MCF 10A (cell line): Measurements from ENCODE around the gene GAS2L1. TPM values are rescaled to one million over a fixed set of nuclear protein-coding genes. Genes with fewer than 3 reads are reported as not detected.

Experiments
- BruUV-seq: library from RNA; stranded (reverse); fragments of 400-500 nt; replicated peaks from 2 replicates; lab custom pipeline; 2021; lab: Mats Ljungman, UMichigan
- CTCF ChIA-PET: fragments of 300-600 bp; sonication (Branson Sonifier 250); formaldehyde crosslinking; extraction: SDS; loops from one replicate; lab custom pipeline; 2021; ENCODE audit warnings: antibody characterized with exemption, inconsistent platforms; lab: Yijun Ruan, JAX
- POLR2A ChIA-PET: fragments of 300-600, 350-650 bp; sonication (Branson Sonifier 250); formaldehyde crosslinking; extraction: SDS; loops from one replicate; lab custom pipeline; 2020; ENCODE audit warnings: antibody characterized with exemption, inconsistent platforms; lab: Yijun Ruan, JAX
- DNase-seq: peaks from one replicate; pipeline ENCODE4 v3.0.0-alpha.2; 2018; ENCODE audit not compliant: unreplicated experiment
- H3K27ac Mint-ChIP-seq: one replicate; pipeline ENCODE4 v1.8.0; 2022; ENCODE audit warnings: mild to moderate bottlenecking, low read depth, mixed read lengths; ENCODE audit not compliant: unreplicated experiment
- H3K27me3 Mint-ChIP-seq: one replicate; pipeline ENCODE4 v1.8.0; 2022; ENCODE audit warnings: mixed read lengths; ENCODE audit not compliant: insufficient read depth, unreplicated experiment
- H3K36me3 Mint-ChIP-seq: one replicate; pipeline ENCODE4 v1.8.0; 2022; ENCODE audit warnings: mild to moderate bottlenecking, moderate library complexity, mixed read lengths; ENCODE audit not compliant: insufficient read depth, unreplicated experiment
- H3K4me1 Mint-ChIP-seq: one replicate; pipeline ENCODE4 v1.8.0; 2022; ENCODE audit warnings: mixed read lengths; ENCODE audit not compliant: insufficient read depth, unreplicated experiment
- H3K4me3 Mint-ChIP-seq: one replicate; pipeline ENCODE4 v1.8.0; 2022; ENCODE audit warnings: mild to moderate bottlenecking, moderate library complexity, mixed read lengths; ENCODE audit not compliant: unreplicated experiment
- H3K9me3 Mint-ChIP-seq: one replicate; pipeline ENCODE4 v1.8.0; 2022; ENCODE audit warnings: mixed read lengths; ENCODE audit not compliant: unreplicated experiment
- intact Hi-C: fragments of 100-400 bp; cut with micrococcal nuclease; formaldehyde crosslinking; loops from 2 replicates; pipeline ENCODE4 v1.14.1; 2022
- total RNA-seq: library from RNA; stranded (reverse); gene quantifications from 2 replicates; pipeline ENCODE4 v1.2.3, GENCODE V29; 2022
- TF ChIP-seq, protein P1 (sequence below): fragments of 200-600 bp; IDR thresholded peaks from one replicate; pipeline ENCODE4 v1.8.0; 2022; ENCODE audit warnings: antibody characterized with exemption, mild to moderate bottlenecking; ENCODE audit not compliant: unreplicated experiment

The GAS2L1 gene
- total RNA-seq, 1 experiment from 2014 or later: 17.2 TPM

DNA sequence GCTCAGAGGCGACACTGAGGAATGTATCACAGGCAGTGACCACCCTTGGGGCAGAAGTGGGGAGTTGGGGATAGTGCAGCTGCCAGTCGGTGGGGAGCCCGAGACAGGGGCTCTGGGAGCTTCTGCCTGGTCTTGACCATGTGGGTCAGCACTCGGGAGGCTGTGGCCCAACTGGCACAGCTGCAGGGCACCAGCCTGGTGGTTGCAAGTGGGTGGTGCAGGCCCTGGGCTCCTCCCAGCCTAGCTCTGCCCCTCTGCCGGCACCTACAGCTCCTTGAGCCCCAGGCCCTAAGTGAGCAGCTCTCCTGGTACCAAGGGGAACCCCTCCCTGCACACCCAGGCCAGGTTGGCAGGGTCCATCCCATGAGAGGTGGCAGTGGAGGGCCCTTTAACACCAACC is 21.6 kb downstream of the GAS2L1 start:
- peaks cover 5% of the 10 kb centered on the region for H3K4me1 Mint-ChIP-seq
- DNase-seq: no peak
- H3K36me3 Mint-ChIP-seq: peaks cover 42% of the 10 kb centered on the region
- TF ChIP-seq, protein P1, sequence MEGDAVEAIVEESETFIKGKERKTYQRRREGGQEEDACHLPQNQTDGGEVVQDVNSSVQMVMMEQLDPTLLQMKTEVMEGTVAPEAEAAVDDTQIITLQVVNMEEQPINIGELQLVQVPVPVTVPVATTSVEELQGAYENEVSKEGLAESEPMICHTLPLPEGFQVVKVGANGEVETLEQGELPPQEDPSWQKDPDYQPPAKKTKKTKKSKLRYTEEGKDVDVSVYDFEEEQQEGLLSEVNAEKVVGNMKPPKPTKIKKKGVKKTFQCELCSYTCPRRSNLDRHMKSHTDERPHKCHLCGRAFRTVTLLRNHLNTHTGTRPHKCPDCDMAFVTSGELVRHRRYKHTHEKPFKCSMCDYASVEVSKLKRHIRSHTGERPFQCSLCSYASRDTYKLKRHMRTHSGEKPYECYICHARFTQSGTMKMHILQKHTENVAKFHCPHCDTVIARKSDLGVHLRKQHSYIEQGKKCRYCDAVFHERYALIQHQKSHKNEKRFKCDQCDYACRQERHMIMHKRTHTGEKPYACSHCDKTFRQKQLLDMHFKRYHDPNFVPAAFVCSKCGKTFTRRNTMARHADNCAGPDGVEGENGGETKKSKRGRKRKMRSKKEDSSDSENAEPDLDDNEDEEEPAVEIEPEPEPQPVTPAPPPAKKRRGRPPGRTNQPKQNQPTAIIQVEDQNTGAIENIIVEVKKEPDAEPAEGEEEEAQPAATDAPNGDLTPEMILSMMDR: no peak
- ChIA-PET CTCF (no interaction called here), POLR2A (interaction anchor here (2.6 kb wide), 1 partner anchor 20 kb away, joined by 11 read pairs; the partner anchor contains the start of gene GAS2L1)
- BruUV-seq: TSS peak; percentile 43
- H3K27ac Mint-ChIP-seq: no peak overlapping the region
- no peaks in the 10 kb centered on the region for H3K9me3 Mint-ChIP-seq
- intact Hi-C loops: no loop called here
- H3K27me3 Mint-ChIP-seq: no peaks in the 10 kb centered on the region
- no peak overlapping the region for H3K4me3 Mint-ChIP-seq

DNA sequence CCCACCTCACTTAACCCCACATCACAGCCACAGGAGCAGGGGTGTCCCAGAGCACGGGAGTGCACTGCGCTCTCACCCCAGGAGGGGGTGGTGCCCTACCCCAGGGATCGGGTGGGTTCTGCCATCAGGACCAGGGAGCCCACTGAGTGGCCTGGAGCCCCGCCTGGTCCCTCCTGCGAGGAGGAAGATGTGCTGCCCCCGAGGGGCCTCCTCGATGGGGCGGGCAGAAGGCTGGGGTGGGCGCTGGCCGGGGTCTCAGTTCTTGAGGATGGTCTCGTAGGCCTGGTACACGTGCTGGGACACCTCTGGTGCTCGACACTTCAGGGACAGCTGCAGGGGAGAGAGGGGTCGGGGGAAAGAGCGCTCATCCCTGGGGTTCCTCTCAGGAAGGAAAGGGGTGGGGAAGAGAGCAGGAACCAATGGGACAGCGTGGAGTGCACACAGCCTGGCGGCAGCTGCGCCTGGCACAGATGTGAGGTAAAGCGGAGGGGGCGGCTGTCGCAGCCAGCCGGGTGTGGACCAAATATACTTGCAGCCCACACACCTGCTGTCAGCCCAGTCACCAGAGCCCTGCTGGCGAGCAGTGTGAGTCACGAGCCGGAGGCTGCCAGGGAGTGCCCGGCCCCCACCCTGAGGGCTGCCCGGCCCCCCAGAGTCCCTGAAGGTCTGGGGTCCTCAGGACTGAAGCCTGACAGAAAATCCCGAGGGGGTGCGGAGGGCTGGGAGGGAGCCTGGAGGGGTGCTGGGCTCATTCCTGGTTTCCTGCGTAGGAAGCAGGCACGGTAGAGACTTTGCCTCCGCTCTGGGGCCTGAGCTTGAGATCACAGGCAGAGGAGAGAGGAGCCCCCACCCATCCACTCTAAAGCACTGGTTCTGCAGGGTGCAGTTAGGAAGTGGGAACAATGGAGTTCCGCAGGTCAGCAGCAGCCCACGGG is 22.4 kb downstream of the GAS2L1 start:
- Mint-ChIP-seq H3K27ac (no peak overlapping the region), H3K27me3 (no peaks in the 10 kb centered on the region), H3K4me1 (peaks cover 5% of the 10 kb centered on the region), H3K36me3 (peaks cover 42% of the 10 kb centered on the region), H3K4me3 (no peak overlapping the region), H3K9me3 (no peaks in the 10 kb centered on the region)
- no peak for DNase-seq
- ChIA-PET POLR2A (interaction anchor here (2.6 kb wide), 1 partner anchor 21 kb away, joined by 11 read pairs; the partner anchor contains the start of gene GAS2L1), CTCF (no interaction called here)
- intact Hi-C loops: no loop called here
- no TSS peak for BruUV-seq
- TF ChIP-seq, protein P1: no peak

DNA sequence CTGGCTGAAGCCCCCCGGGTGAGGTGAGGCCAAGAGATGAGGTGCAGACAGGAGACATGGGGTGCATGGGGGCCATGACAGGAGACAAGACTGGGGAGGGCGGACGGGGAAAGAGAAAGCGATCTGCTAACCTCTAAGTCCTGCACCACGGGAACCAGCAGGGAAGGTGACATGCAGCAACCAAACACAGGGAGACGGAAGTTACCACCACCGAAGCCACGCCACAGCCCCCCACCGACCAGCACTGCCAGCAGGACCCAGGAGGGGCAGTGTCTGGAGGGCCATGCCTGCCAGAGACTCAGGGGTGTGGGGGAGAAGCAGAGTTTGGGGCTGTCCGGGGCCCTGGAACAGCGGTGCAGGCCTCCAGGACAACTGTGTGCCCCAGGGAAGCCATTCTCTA is 23.1 kb downstream of the GAS2L1 start:
- Mint-ChIP-seq H3K36me3 (peaks cover 42% of the 10 kb centered on the region), H3K27me3 (no peaks in the 10 kb centered on the region), H3K4me3 (no peak overlapping the region), H3K4me1 (peaks cover 5% of the 10 kb centered on the region), H3K9me3 (no peaks in the 10 kb centered on the region), H3K27ac (no peak overlapping the region)
- TF ChIP-seq, protein P1: no peak
- BruUV-seq: no TSS peak
- intact Hi-C loops: no loop called here
- ChIA-PET CTCF (no interaction called here), POLR2A (interaction anchor here (0.7 to 1.2 kb wide), 2 partner anchors 19 to 23 kb away, joined by 3 to 4 read pairs; partner anchors contain the start of gene GAS2L1)
- no peak for DNase-seq

DNA sequence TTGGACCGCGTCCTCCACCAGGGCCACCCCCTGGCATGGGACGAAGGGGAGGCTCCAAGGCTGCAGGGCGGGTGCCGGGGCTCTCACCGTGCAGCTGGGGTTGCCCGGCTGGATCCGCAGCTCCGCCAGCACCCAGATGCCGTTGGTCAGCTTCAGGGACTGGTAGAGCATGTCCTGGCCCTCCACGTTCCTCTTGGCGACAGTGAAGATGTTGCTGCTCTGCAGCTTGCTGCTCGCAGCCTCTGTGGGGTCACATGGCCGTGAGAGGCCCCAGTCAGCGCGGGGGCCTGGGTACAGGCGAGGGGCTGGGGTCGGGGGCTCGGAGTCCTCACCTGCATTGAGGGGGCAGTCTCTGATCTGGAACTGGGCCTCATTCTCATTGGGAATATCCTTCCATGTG is 23.8 kb downstream of the GAS2L1 start:
- ChIA-PET CTCF (no interaction called here), POLR2A (interaction anchor here (0.7 to 1.2 kb wide), 2 partner anchors 19 to 24 kb away, joined by 3 to 4 read pairs; partner anchors contain the start of gene GAS2L1)
- TF ChIP-seq, protein P1: no peak
- no peaks in the 10 kb centered on the region for H3K27me3 Mint-ChIP-seq
- H3K4me3 Mint-ChIP-seq: no peak overlapping the region
- peaks cover 42% of the 10 kb centered on the region for H3K36me3 Mint-ChIP-seq
- peaks cover 5% of the 10 kb centered on the region for H3K4me1 Mint-ChIP-seq
- intact Hi-C loops: no loop called here
- no peak overlapping the region for H3K27ac Mint-ChIP-seq
- no peak for DNase-seq
- no TSS peak for BruUV-seq
- no peaks in the 10 kb centered on the region for H3K9me3 Mint-ChIP-seq
